A549 (cell line): ENCODE data around the gene AKAP5. TPM values are rescaled to one million over a fixed set of nuclear protein-coding genes. Genes with fewer than 3 reads are reported as not detected.
A peak's percentile ranks its signal among the peaks of the same experiment; 100 is the strongest.

Experiments
- ATAC-seq, 2 experiments: fragments of 200-7000 bp in 1 of 2; fragments of >200 bp in 1 of 2; cut with Nextera tagmentation in 1 of 2; cut with Tn5 transposase in 1 of 2; 3 replicates each; pipeline versions ENCODE4 v1.8.0 to v1.9.1; 2018 to 2020; ENCODE audit warnings: mild to moderate bottlenecking in 1 of 2, moderate library complexity in 1 of 2
- CTCF ChIA-PET: fragments of 300-600 bp; sonication (Branson Sonifier 250); formaldehyde crosslinking; extraction: SDS; loops from one replicate; lab custom pipeline; 2021; ENCODE audit warnings: antibody characterized with exemption, inconsistent platforms; lab: Yijun Ruan, JAX
- POLR2A ChIA-PET: fragments of 350-600 bp; formaldehyde crosslinking; extraction: SDS; loops from one replicate; lab custom pipeline; 2021; ENCODE audit warnings: antibody characterized with exemption, inconsistent platforms; lab: Yijun Ruan, JAX
- DNase-seq, 2 experiments: peaks; one replicate each; pipeline versions ENCODE4 v3.0.0 to v3.0.0-alpha.2; 2011 to 2016; ENCODE audit warnings: low read depth in 1 of 2, low spot score in 1 of 2
- FAIRE-seq: peaks from 2 replicates; lab custom pipeline; 2011; peaks lifted over from hg19 to GRCh38; lab: Jason Lieb, UNC
- H3K27ac ChIP-seq, 2 experiments: fragments of >200 bp; sonication (Bioruptor Twin); formaldehyde crosslinking; 3 replicates each; pipeline ENCODE4 v1.5.1; 2016 to 2017
- H3K4me1 ChIP-seq: fragments of >200 bp; sonication (Bioruptor Twin); formaldehyde crosslinking; 3 replicates; pipeline ENCODE4 v1.6.1; 2016
- H3K4me2 ChIP-seq: fragments of >200 bp; sonication (Bioruptor Twin); formaldehyde crosslinking; 3 replicates; pipeline ENCODE4 v1.6.1; 2016
- H3K4me3 ChIP-seq: fragments of >200 bp; sonication (Bioruptor Twin); formaldehyde crosslinking; 3 replicates; pipeline ENCODE4 v1.5.1; 2016
- H3K9me3 ChIP-seq: fragments of >200 bp; sonication (Bioruptor Twin); formaldehyde crosslinking; 3 replicates; pipeline ENCODE4 v1.6.1; 2016
- BHLHE40 ChIP-seq: IDR thresholded peaks from 2 replicates; pipeline ENCODE4 v1.6.1; 2012; ENCODE audit warnings: low read depth, low read length, inconsistent platforms
- CEBPB ChIP-seq, 2 experiments: fragments of >200 bp in 1 of 2; sonication (Bioruptor Twin) in 1 of 2; formaldehyde crosslinking in 1 of 2; IDR thresholded peaks; 2 replicates each; pipeline ENCODE4 v1.6.1; 2012 to 2016
- CHD2 ChIP-seq: fragments of 150-350 bp; IDR thresholded peaks from 2 replicates; pipeline ENCODE4 v1.6.1; 2014; ENCODE audit warnings: low read length; ENCODE audit not compliant: partially characterized antibody
- EHMT2 ChIP-seq: fragments of 200-600 bp; sonication (generic); IDR thresholded peaks from 2 replicates; pipeline ENCODE4 v1.6.1; 2016; ENCODE audit warnings: antibody characterized with exemption, low read depth, mild to moderate bottlenecking, moderate library complexity
- ELK1 ChIP-seq: fragments of 150-350 bp; IDR thresholded peaks from 2 replicates; pipeline ENCODE4 v1.6.1; 2014; ENCODE audit warnings: low read depth, mild to moderate bottlenecking, low read length
- ESRRA ChIP-seq: fragments of 150-350 bp; IDR thresholded peaks from 2 replicates; pipeline ENCODE4 v1.6.1; 2014; ENCODE audit warnings: mild to moderate bottlenecking, low read length, borderline replicate concordance
- FOSL2 ChIP-seq, 2 experiments: fragments of 450-650 bp in 1 of 2; fragments of >200 bp in 1 of 2; sonication (Bioruptor Twin) in 1 of 2; formaldehyde crosslinking; IDR thresholded peaks; 2 replicates each; pipeline versions ENCODE4 v1.5.0 to v1.6.1; 2016 to 2020; ENCODE audit warnings: mild to moderate bottlenecking in 1 of 2, moderate library complexity in 1 of 2
- HOXA7 ChIP-seq: fragments of 250-450 bp; sonication (Bioruptor Pico); IDR thresholded peaks from 2 replicates; pipeline ENCODE4 v1.5.0; 2020; ENCODE audit warnings: mild to moderate bottlenecking, moderate library complexity
- HOXB13 ChIP-seq: fragments of 250-450 bp; sonication (Bioruptor Pico); IDR thresholded peaks from 2 replicates; pipeline ENCODE4 v1.5.0; 2020; ENCODE audit warnings: low read depth, mild to moderate bottlenecking, moderate library complexity
- JUN ChIP-seq, 2 experiments: fragments of >200 bp; sonication (Bioruptor Twin); formaldehyde crosslinking; IDR thresholded peaks; 2 replicates in 1 of 2; 3 replicates in 1 of 2; pipeline ENCODE4 v1.6.1; 2016 to 2017
- MYC ChIP-seq: IDR thresholded peaks from 2 replicates; pipeline ENCODE4 v1.6.1; 2012; ENCODE audit warnings: mild to moderate bottlenecking, inconsistent platforms, low read length, improper control_type of control experiment, borderline replicate concordance
- NFE2L2 ChIP-seq: fragments of 150-350 bp; conservative IDR thresholded peaks from 2 replicates; pipeline ENCODE4 v1.6.1; 2014; ENCODE audit warnings: low read length
- PBX3 ChIP-seq: IDR thresholded peaks from 2 replicates; pipeline ENCODE4 v1.6.1; 2012
- PHF8 ChIP-seq: fragments of 200-600 bp; sonication (generic); IDR thresholded peaks from 2 replicates; pipeline ENCODE4 v1.6.1; 2016; ENCODE audit warnings: low read depth, mild to moderate bottlenecking, antibody characterized with exemption, moderate library complexity, borderline replicate concordance
- POLR2A ChIP-seq: IDR thresholded peaks from 2 replicates; pipeline ENCODE4 v1.6.1; 2012; ENCODE audit warnings: mild to moderate bottlenecking, low read length
- RAD21 ChIP-seq, 2 experiments: fragments of >200 bp in 1 of 2; sonication (Bioruptor Twin) in 1 of 2; formaldehyde crosslinking in 1 of 2; IDR thresholded peaks in 1 of 2; conservative IDR thresholded peaks in 1 of 2; 2 replicates in 1 of 2; 3 replicates in 1 of 2; pipeline ENCODE4 v1.6.1; 2012 to 2018; ENCODE audit warnings: inconsistent platforms in 1 of 2
- RARB ChIP-seq: fragments of 250-450 bp; sonication (Bioruptor Pico); IDR thresholded peaks from 2 replicates; pipeline ENCODE4 v1.8.0; 2021; ENCODE audit warnings: mild to moderate bottlenecking, moderate library complexity
- SREBF2 ChIP-seq: fragments of 450-650 bp; IDR thresholded peaks from 2 replicates; pipeline ENCODE4 v1.6.1; 2014; ENCODE audit warnings: mild to moderate bottlenecking, moderate library complexity
- ZNF302 ChIP-seq: fragments of 250-450 bp; sonication (Bioruptor Pico); IDR thresholded peaks from 2 replicates; pipeline ENCODE4 v1.9.0; 2021; ENCODE audit warnings: inconsistent platforms, mild to moderate bottlenecking, moderate library complexity
- ZSCAN20 ChIP-seq: fragments of 250-450 bp; sonication (Bioruptor Pico); IDR thresholded peaks from 2 replicates; pipeline ENCODE4 v1.8.0; 2022; ENCODE audit warnings: mild to moderate bottlenecking, moderate library complexity
- WGBS: methylation state at CpG from one replicate; pipeline ENCODE4 v1.1.6; 2017; ENCODE audit errors: missing lambda C conversion rate; 5-methylcytosine and 5-hydroxymethylcytosine counted together
- polyA plus RNA-seq, 4 experiments: library from polyadenylated mRNA; depleted of rRNA in 3 of 4; stranded (reverse); fragments of >200 nt; fragmentation: RNase III in 1 of 4; extraction: RNeasy Plus Mini Kit Qiagen cat#74134 plus additional on column Dnase treatment in 1 of 4; gene quantifications; 2 replicates in 3 of 4; 3 replicates in 1 of 4; pipeline ENCODE4 v1.2.3, GENCODE V29; 2011 to 2017
- TF ChIP-seq, protein P1 (sequence below): fragments of 250-450 bp; sonication (Bioruptor Pico); IDR thresholded peaks from 2 replicates; pipeline ENCODE4 v1.5.0; 2020; ENCODE audit warnings: low read depth, mild to moderate bottlenecking, moderate library complexity

Gene AKAP5
- polyA plus RNA-seq, 2 of the 4 experiments (the other 2 are of a cell fraction): 0.84 to 1.9 TPM

- peak; percentile 76; the same call in 1 of the 2 replicates for TF ChIP-seq PBX3
Observed at GRCh38 chr14:64504310-64504896, 39.1 kb downstream of the AKAP5 start, which contains the start of gene ZBTB1 (continued).

DNA sequence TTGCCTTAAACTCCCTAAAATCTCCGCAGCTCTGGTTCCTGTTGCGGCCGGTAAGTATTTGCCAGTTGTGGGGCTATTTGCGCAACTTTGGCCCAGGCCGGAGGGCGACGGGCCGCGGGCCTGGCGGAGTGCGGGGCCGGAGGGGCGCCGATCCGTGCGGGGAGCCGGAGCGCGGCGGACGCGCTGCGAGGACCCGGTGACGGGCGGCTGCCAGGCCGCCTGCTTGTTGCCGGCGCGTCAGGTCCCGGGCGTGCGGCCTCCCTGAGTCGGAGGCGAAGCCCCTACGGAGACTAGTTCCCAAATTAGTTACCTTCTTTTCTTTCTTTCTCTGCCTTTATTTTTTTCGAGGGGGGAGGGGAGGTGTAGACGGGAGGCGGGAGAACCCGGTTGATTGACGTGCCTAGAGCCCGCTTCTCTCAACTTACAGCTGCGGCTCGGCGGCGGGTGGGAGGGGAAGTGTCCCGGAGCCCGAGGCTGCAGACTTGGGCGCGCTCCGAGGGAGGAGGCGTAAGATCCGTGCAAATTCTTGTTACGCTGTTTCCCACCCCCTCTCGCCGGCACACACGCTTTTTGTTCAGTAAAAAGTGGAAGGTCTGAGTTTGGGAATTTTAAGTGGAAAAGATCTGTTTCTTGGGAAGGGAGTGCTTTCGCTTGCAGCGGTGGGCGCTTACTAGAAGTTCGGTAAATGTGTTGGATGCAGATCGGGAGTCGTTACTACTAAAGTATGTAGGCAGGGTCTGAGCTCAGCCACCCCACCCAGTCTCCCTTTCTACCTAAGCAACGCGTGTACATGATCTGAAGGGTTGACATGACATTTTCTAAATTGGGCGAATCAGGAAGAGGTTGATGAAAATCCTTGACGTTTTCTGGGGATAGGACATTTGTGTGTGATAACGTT, 39.8 kb downstream of the AKAP5 start:
- Histone ChIP-seq H3K27ac (peak overlapping the region; percentile 96 to 97), H3K4me1 (peaks cover 62% of the 10 kb centered on the region), H3K9me3 (no peaks in the 10 kb centered on the region), H3K4me3 (peak overlapping the region; percentile 76), H3K4me2 (peak overlapping the region; percentile 87)
- peak; percentile 46 to 54 for ATAC-seq
- peak; percentile 78 to 86 for DNase-seq
- ChIA-PET CTCF (interaction anchor here (0.8 to 1.3 kb wide), 4 partner anchors 10 to 164 kb away, joined by 3 to 7 read pairs (median 4); partner anchors contain the start of gene HSPA2), POLR2A (interaction anchor here (0.6 to 3.1 kb wide), 19 partner anchors 10 to 387 kb away, joined by 3 to 42 read pairs (median 4); partner anchors contain the start of genes HSPA2 and MTHFD1)
- FAIRE-seq: no peak
- peak; percentile 96 for TF ChIP-seq PBX3
- peak; percentile 3 to 34; a peak in 3 of 5 replicates for TF ChIP-seq JUN (IDR thresholded peaks at IDR 0.05)
- peak; percentile 59 for TF ChIP-seq CHD2
- no peak for TF ChIP-seq POLR2A
- TF ChIP-seq PHF8: peak; percentile 63; the same call in 1 of the 2 replicates
- no peak for TF ChIP-seq FOSL2 (IDR thresholded peaks at IDR 0.05)
- no peak for TF ChIP-seq FOSL2 (CRISPR knock-in tag; IDR thresholded peaks at IDR 0.05)
- TF ChIP-seq, all 56 proteins: peak for 4
- under 1% methylated on average over 60 of the region's 68 CpGs for WGBS

- H3K4me2 ChIP-seq: peak overlapping the region; percentile 87
- H3K4me3 ChIP-seq: peak overlapping the region; percentile 76
- DNase-seq: no peak
- 19% methylated on average over 3 of the region's 3 CpGs for WGBS
- CTCF ChIA-PET: interaction anchor here (1.0 kb wide), 1 partner anchor 131 kb away, joined by 3 read pairs; no protein-coding TSS in a partner anchor
- no peaks in the 10 kb centered on the region for H3K9me3 ChIP-seq
- FAIRE-seq: no peak
- peak overlapping the region; percentile 4 to 97; a peak in 4 of 6 replicates for H3K27ac ChIP-seq
- POLR2A ChIA-PET: no interaction called here
- H3K4me1 ChIP-seq: peaks cover 63% of the 10 kb centered on the region
- ATAC-seq: no peak
- TF ChIP-seq ZSCAN20 (CRISPR knock-in tag) (no peak), RAD21 (conservative IDR thresholded peaks at IDR 0.05 in 1 of 2, IDR thresholded peaks at IDR 0.05 in 1 of 2) (no peak), EHMT2 (no peak), CEBPB (IDR thresholded peaks at IDR 0.05) (no peak), NFE2L2 (no peak), ZNF302 (CRISPR knock-in tag) (no peak), SREBF2 (no peak), HOXA7 (no peak), RARB (CRISPR knock-in tag) (no peak), HOXB13 (CRISPR knock-in tag) (no peak), MYC (no peak), ELK1 (no peak), BHLHE40 (no peak), ESRRA (no peak)
- TF ChIP-seq, protein P1, sequence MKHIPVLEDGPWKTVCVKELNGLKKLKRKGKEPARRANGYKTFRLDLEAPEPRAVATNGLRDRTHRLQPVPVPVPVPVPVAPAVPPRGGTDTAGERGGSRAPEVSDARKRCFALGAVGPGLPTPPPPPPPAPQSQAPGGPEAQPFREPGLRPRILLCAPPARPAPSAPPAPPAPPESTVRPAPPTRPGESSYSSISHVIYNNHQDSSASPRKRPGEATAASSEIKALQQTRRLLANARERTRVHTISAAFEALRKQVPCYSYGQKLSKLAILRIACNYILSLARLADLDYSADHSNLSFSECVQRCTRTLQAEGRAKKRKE: no peak
Observed at GRCh38 chr14:64506721-64507120, 41.4 kb downstream of the AKAP5 start.
